Aorta (tissue), 5 donors: ENCODE measurements around the gene FBRSL1. TPM values are rescaled to one million over a fixed set of nuclear protein-coding genes. Genes with fewer than 3 reads are reported as not detected.

Experiments used
- ATAC-seq: fragments of 200-7000 bp; cut with Tn5 transposase; one replicate; pipeline ENCODE4 v1.9.1; 2022; ENCODE audit warnings: moderate library complexity; ENCODE audit not compliant: low FRiP score
- DNase-seq, 2 donors: peaks; one replicate each; pipeline ENCODE4 v3.0.0-alpha.2; 2020
- H3K27ac ChIP-seq, 2 donors: one replicate each; pipeline ENCODE4 v1.5.1; 2013; ENCODE audit warnings: low read length in 2 of 2, mild to moderate bottlenecking in 2 of 2, moderate library complexity in 2 of 2, control low read depth in 1 of 2, inconsistent platforms in 1 of 2, low read depth in 1 of 2
- H3K27me3 ChIP-seq, 2 donors: one replicate each; pipeline ENCODE4 v1.6.1; 2013; ENCODE audit warnings: control low read depth in 1 of 2, low read length in 1 of 2, mild to moderate bottlenecking in 1 of 2, moderate library complexity in 1 of 2; ENCODE audit not compliant: insufficient read depth in 2 of 2, control insufficient read depth in 1 of 2
- H3K36me3 ChIP-seq, 2 donors: one replicate each; pipeline ENCODE4 v1.6.1; 2013; ENCODE audit warnings: control low read depth in 1 of 2, low read length in 1 of 2, mild to moderate bottlenecking in 1 of 2; ENCODE audit not compliant: insufficient read depth in 2 of 2, control insufficient read depth in 1 of 2
- H3K4me1 ChIP-seq, 2 donors: one replicate each; pipeline ENCODE4 v1.6.1; 2013; ENCODE audit warnings: low read length in 2 of 2, control low read depth in 1 of 2, mild to moderate bottlenecking in 1 of 2, moderate library complexity in 1 of 2; ENCODE audit not compliant: insufficient read depth in 2 of 2, control insufficient read depth in 1 of 2
- H3K4me3 ChIP-seq, 2 donors: one replicate each; pipeline ENCODE4 v1.5.1; 2013; ENCODE audit warnings: low read length in 2 of 2, control low read depth in 1 of 2, mild to moderate bottlenecking in 1 of 2
- H3K9me3 ChIP-seq: one replicate; pipeline ENCODE4 v1.6.1; 2013; ENCODE audit warnings: mild to moderate bottlenecking, low read length; ENCODE audit not compliant: control insufficient read depth
- WGBS, 2 donors: extraction: QIAGEN DNeasy Blood & Tissue Kit; methylation state at CpG; one replicate each; pipeline ENCODE4 v1.1.7; 2013; 5-methylcytosine and 5-hydroxymethylcytosine counted together
- intact Hi-C, 2 donors: fragments of 100-400 bp; cut with DNase I; formaldehyde crosslinking; loops; one replicate each; pipeline versions ENCODE4 v1.14.2 to v1.15.0; 2022
- polyA plus RNA-seq, 2 donors: library from polyadenylated mRNA; stranded (reverse); fragments of 200-250 nt; gene quantifications; one replicate each; pipeline ENCODE4 v1.2.3, GENCODE V29; 2013
- total RNA-seq, 2 donors: library from RNA; stranded (reverse); fragmentation: NEBNext Ultra II Directional; extraction: Animal tissue kit (Norgen Biotek cat#: 25700); gene quantifications; one replicate each; pipeline ENCODE4 v1.2.1, GENCODE V29; 2021
- donor health status: healthy with polysubstance abuse.
- donor health status: Bipolar disorder and iron deficiency.
- donor health status: DM: no; HTN: no; CAD: no.
- donor health status: DM: no; HTN: no; CAD: no.
- donor health status: DM: yes; HTN: yes; CAD: no.

The FBRSL1 gene
- total and polyA plus RNA-seq, 4 donors: 6.4 to 51.0 (median 37.0) TPM

GRCh38 chr12:132539016-132539773 lies 49.2 kb downstream of the FBRSL1 start:
- no peak overlapping the region for H3K4me3 ChIP-seq
- H3K4me1 ChIP-seq: no peaks in the 10 kb centered on the region
- intact Hi-C loops: no loop called here
- H3K9me3 ChIP-seq: no peaks in the 10 kb centered on the region
- H3K36me3 ChIP-seq: no peaks in the 10 kb centered on the region
- no peak overlapping the region for H3K27ac ChIP-seq
- no peak for DNase-seq
- no peaks in the 10 kb centered on the region for H3K27me3 ChIP-seq
- no peak for ATAC-seq
- 94 to 96% methylated on average over 19 to 23 of the region's 23 CpGs for WGBS, 2 donors

- H3K4me3 ChIP-seq: no peak overlapping the region
- no peaks in the 10 kb centered on the region for H3K27me3 ChIP-seq
- intact Hi-C loops: no loop called here
- no peaks in the 10 kb centered on the region for H3K9me3 ChIP-seq
- H3K27ac ChIP-seq: no peak overlapping the region
- H3K4me1 ChIP-seq: no peaks in the 10 kb centered on the region
- no peaks in the 10 kb centered on the region for H3K36me3 ChIP-seq
- DNase-seq (no peak), ATAC-seq (no peak)
- WGBS, 2 donors: 89 to 91% methylated on average over 9 of the region's 9 CpGs
These were observed 50.5 kb downstream of the FBRSL1 start for GRCh38 chr12:132540436-132540835.

GRCh38 chr12:132541200-132541599 lies 51.2 kb downstream of the FBRSL1 start:
- intact Hi-C loops: no loop called here
- Histone ChIP-seq H3K4me1 (no peaks in the 10 kb centered on the region), H3K36me3 (no peaks in the 10 kb centered on the region), H3K4me3 (no peak overlapping the region), H3K9me3 (no peaks in the 10 kb centered on the region), H3K27ac (no peak overlapping the region), H3K27me3 (no peaks in the 10 kb centered on the region)
- WGBS, 2 donors: 86 to 90% methylated on average over 9 of the region's 9 CpGs
- ATAC-seq (no peak), DNase-seq (no peak)

- DNase-seq (no peak), ATAC-seq (no peak)
- no peaks in the 10 kb centered on the region for H3K4me1 ChIP-seq
- H3K9me3 ChIP-seq: no peaks in the 10 kb centered on the region
- intact Hi-C loops: no loop called here
- H3K4me3 ChIP-seq: no peak overlapping the region
- WGBS, 2 donors: 92 to 96% methylated on average over 20 of the region's 20 CpGs
- H3K27me3 ChIP-seq: no peaks in the 10 kb centered on the region
- no peak overlapping the region for H3K27ac ChIP-seq
- H3K36me3 ChIP-seq: no peaks in the 10 kb centered on the region
These were observed 52.0 kb downstream of the FBRSL1 start for GRCh38 chr12:132541996-132542395.

- Histone ChIP-seq H3K27ac (no peak overlapping the region), H3K9me3 (no peaks in the 10 kb centered on the region), H3K27me3 (no peaks in the 10 kb centered on the region), H3K36me3 (no peaks in the 10 kb centered on the region), H3K4me3 (no peak overlapping the region), H3K4me1 (no peaks in the 10 kb centered on the region)
- DNase-seq (no peak), ATAC-seq (no peak)
- intact Hi-C loops: no loop called here
- WGBS, 2 donors: 91 to 92% methylated on average over 9 of the region's 9 CpGs
These were observed 52.7 kb downstream of the FBRSL1 start for GRCh38 chr12:132542661-132543060.

- H3K36me3 ChIP-seq: no peaks in the 10 kb centered on the region
- no peak for DNase-seq
- no peak overlapping the region for H3K27ac ChIP-seq
- H3K27me3 ChIP-seq: no peaks in the 10 kb centered on the region
- intact Hi-C loops: no loop called here
- WGBS, 2 donors: 90 to 94% methylated on average over 27 of the region's 27 CpGs
- H3K9me3 ChIP-seq: no peaks in the 10 kb centered on the region
- ATAC-seq: no peak
- no peak overlapping the region for H3K4me3 ChIP-seq
- H3K4me1 ChIP-seq: no peaks in the 10 kb centered on the region
These were observed 53.5 kb downstream of the FBRSL1 start for GRCh38 chr12:132543298-132544079.

- no peaks in the 10 kb centered on the region for H3K36me3 ChIP-seq
- no peaks in the 10 kb centered on the region for H3K27me3 ChIP-seq
- no peak for ATAC-seq
- no peak for DNase-seq
- no peak overlapping the region for H3K27ac ChIP-seq
- 91 to 92% methylated on average over 12 of the region's 12 CpGs for WGBS, 2 donors
- intact Hi-C loops: no loop called here
- H3K4me1 ChIP-seq: no peaks in the 10 kb centered on the region
- H3K9me3 ChIP-seq: no peaks in the 10 kb centered on the region
- no peak overlapping the region for H3K4me3 ChIP-seq
These were observed 54.1 kb downstream of the FBRSL1 start for GRCh38 chr12:132544080-132544397.

- Histone ChIP-seq H3K4me3 (no peak overlapping the region), H3K4me1 (no peaks in the 10 kb centered on the region), H3K9me3 (no peaks in the 10 kb centered on the region), H3K27me3 (no peaks in the 10 kb centered on the region), H3K27ac (no peak overlapping the region), H3K36me3 (no peaks in the 10 kb centered on the region)
- ATAC-seq (no peak), DNase-seq (no peak)
- intact Hi-C loops: no loop called here
- WGBS, 2 donors: 96 to 99% methylated on average over 11 of the region's 11 CpGs
These were observed 54.5 kb downstream of the FBRSL1 start for GRCh38 chr12:132544498-132544897.
